ENCODE data around the gene ZNF607.

- TF ChIP-seq CTCF (IDR thresholded peaks at IDR 0.05) (no peak), EP300 (IDR thresholded peaks at IDR 0.05) (no peak)
Observed at GRCh38 chr19:37716140-37716539, 3.4 kb downstream of the ZNF607 start.

All from tibial nerve (tissue), 4 donors.